GM18511 (cell line): ENCODE measurements around the gene CPED1.
A peak's percentile ranks its signal among the peaks of the same experiment; 100 is the strongest.
"Not testable (repeated sequence)": the region's sequence is repeated elsewhere in the genome, so short reads cannot be mapped to it uniquely, and the experiment has no call there.

ENCODE experiments used
- ATAC-seq: cut with Tn5 transposase; IDR thresholded peaks from one replicate; pipeline ENCODE4 v1.9.1; 2021; ENCODE audit warnings: mild to moderate bottlenecking, moderate library complexity; ENCODE audit not compliant: unreplicated experiment

CPED1 gene

GRCh38 chr7:121167971-121168370 lies 179.5 kb downstream of the CPED1 start:
- ATAC-seq, result no peak

- ATAC-seq, result no peak
Observed at GRCh38 chr7:121169469-121169868, 181.0 kb downstream of the CPED1 start.

- no peak for ATAC-seq
Observed at GRCh38 chr7:121172484-121172883, 184.0 kb downstream of the CPED1 start.

GRCh38 chr7:121175826-121176225 lies 187.3 kb downstream of the CPED1 start:
- ATAC-seq, result no peak

- peak; percentile 0 for ATAC-seq
Observed at GRCh38 chr7:121178452-121178851, 189.9 kb downstream of the CPED1 start.

GRCh38 chr7:121178869-121179497 lies 190.5 kb downstream of the CPED1 start:
- peak; percentile 45 for ATAC-seq

- peak; percentile 94 for ATAC-seq
Observed at GRCh38 chr7:121180436-121181063, 192.0 kb downstream of the CPED1 start.

- no peak for ATAC-seq
Observed at GRCh38 chr7:121181357-121181756, 192.8 kb downstream of the CPED1 start.

GRCh38 chr7:121182281-121182680 lies 193.8 kb downstream of the CPED1 start:
- no peak for ATAC-seq

GRCh38 chr7:121182902-121183301 lies 194.4 kb downstream of the CPED1 start:
- ATAC-seq, result no peak

- not testable (repeated sequence) for ATAC-seq
Observed at GRCh38 chr7:121183883-121184282, 195.4 kb downstream of the CPED1 start.

- ATAC-seq, result peak; percentile 48
Observed at GRCh38 chr7:121186746-121187145, 198.2 kb downstream of the CPED1 start.

GRCh38 chr7:121187222-121187621 lies 198.7 kb downstream of the CPED1 start:
- ATAC-seq, result peak; percentile 90

GRCh38 chr7:121187676-121188075 lies 199.2 kb downstream of the CPED1 start:
- ATAC-seq, result no peak

- ATAC-seq, result no peak
Observed at GRCh38 chr7:121192834-121193233, 204.3 kb downstream of the CPED1 start.

- ATAC-seq, result no peak
Observed at GRCh38 chr7:121195010-121195409, 206.5 kb downstream of the CPED1 start.

- no peak for ATAC-seq
Observed at GRCh38 chr7:121195874-121196273, 207.4 kb downstream of the CPED1 start.

- ATAC-seq, result no peak
Observed at GRCh38 chr7:121196286-121196685, 207.8 kb downstream of the CPED1 start.

GRCh38 chr7:121197455-121197854 lies 208.9 kb downstream of the CPED1 start:
- ATAC-seq, result no peak

- ATAC-seq, result no peak
Observed at GRCh38 chr7:121198502-121198901, 210.0 kb downstream of the CPED1 start.

- ATAC-seq, result no peak
Observed at GRCh38 chr7:121202125-121202524, 213.6 kb downstream of the CPED1 start.

GRCh38 chr7:121202834-121203233 lies 214.3 kb downstream of the CPED1 start:
- ATAC-seq, result no peak

GRCh38 chr7:121204537-121204936 lies 216.0 kb downstream of the CPED1 start:
- no peak for ATAC-seq
